Pancreas (tissue), 10 donors: ENCODE results near the gene PPM1H. TPM values are rescaled to one million over a fixed set of nuclear protein-coding genes. Genes with fewer than 3 reads are reported as not detected.

Source experiments
- ATAC-seq, 4 donors: fragments of 200-7000 bp; cut with Tn5 transposase; one replicate each; pipeline versions ENCODE4 v1.8.0 to v1.9.1; 2020; ENCODE audit warnings: mild to moderate bottlenecking in 4 of 4, moderate library complexity in 4 of 4
- DNase-seq, 6 donors: peaks; one replicate each; pipeline ENCODE4 v3.0.0-alpha.2; 2020
- FAIRE-seq: peaks from 2 replicates; lab custom pipeline; 2012; peaks lifted over from hg19 to GRCh38; lab: Jason Lieb, UNC
- H3K27ac ChIP-seq, 4 donors: fragments of 200-600 bp; sonication (generic); 1 replicate in 3 of 4; 2 replicates in 1 of 4; pipeline versions ENCODE4 v1.5.0 to v1.8.0; 2020
- H3K27me3 ChIP-seq, 4 donors: fragments of 200-600 bp; one replicate each; pipeline ENCODE4 v1.8.0; 2021
- H3K36me3 ChIP-seq, 3 donors: fragments of 200-600 bp; sonication (generic) in 1 of 3; one replicate each; pipeline versions ENCODE4 v1.5.0 to v1.8.0; 2020 to 2021
- H3K4me1 ChIP-seq, 3 donors: fragments of 200-600 bp; one replicate each; pipeline ENCODE4 v1.8.0; 2021
- H3K4me3 ChIP-seq, 4 donors: fragments of 200-600 bp; sonication (generic) in 2 of 4; one replicate each; pipeline versions ENCODE4 v1.5.0 to v1.8.0; 2020 to 2021
- H3K9me3 ChIP-seq, 4 donors: fragments of 200-600 bp; one replicate each; pipeline ENCODE4 v1.8.0; 2021
- WGBS, 2 donors: extraction: QIAGEN DNeasy Blood & Tissue Kit; methylation state at CpG; one replicate each; pipeline ENCODE4 v1.1.7; 2013; 5-methylcytosine and 5-hydroxymethylcytosine counted together
- intact Hi-C, 3 donors: fragments of 100-400 bp; cut with DNase I; formaldehyde crosslinking; loops; one replicate each; pipeline versions ENCODE4 v1.11.1 to v1.14.2; 2022
- polyA plus RNA-seq, 2 donors: library from polyadenylated mRNA; stranded (reverse); fragments of 200-250 nt; gene quantifications; one replicate each; pipeline ENCODE4 v1.2.3, GENCODE V29; 2013
- total RNA-seq, 6 donors: library from RNA; stranded (reverse); fragmentation: NEBNext Ultra II Directional in 4 of 6; extraction: Animal tissue kit (Norgen Biotek cat#: 25700) in 4 of 6; gene quantifications; one replicate each; pipeline versions ENCODE4 v1.2.1 to v1.2.4, GENCODE V29; 2021 to 2023
- TF ChIP-seq, protein P1 (sequence below), 4 donors: fragments of 200-600 bp; sonication (generic) in 3 of 4; IDR thresholded peaks; one replicate each; pipeline versions ENCODE4 v1.5.0 to v1.8.0; 2021; ENCODE audit warnings: antibody characterized with exemption in 4 of 4
- donor health status: healthy with polysubstance abuse.
- donor health status: DM: no; HTN: no; CAD: no; lungs with moderate emphysema.
- donor health status: DM: no; HTN: no; CAD: no.
- donor health status: control.
- donor health status: control.
- donor health status: Bipolar disorder and iron deficiency.
- donor health status: DM: yes; HTN: yes; CAD: no.
- donor health status: DM: no; HTN: no; CAD: no.
- donor health status: DM: no; HTN: no; CAD: no.
- donor health status: DM: yes; HTN: yes; CAD: no.

Gene PPM1H
- total and polyA plus RNA-seq, 8 donors = 1.7 to 12.9 (median 5.8) TPM

DNA sequence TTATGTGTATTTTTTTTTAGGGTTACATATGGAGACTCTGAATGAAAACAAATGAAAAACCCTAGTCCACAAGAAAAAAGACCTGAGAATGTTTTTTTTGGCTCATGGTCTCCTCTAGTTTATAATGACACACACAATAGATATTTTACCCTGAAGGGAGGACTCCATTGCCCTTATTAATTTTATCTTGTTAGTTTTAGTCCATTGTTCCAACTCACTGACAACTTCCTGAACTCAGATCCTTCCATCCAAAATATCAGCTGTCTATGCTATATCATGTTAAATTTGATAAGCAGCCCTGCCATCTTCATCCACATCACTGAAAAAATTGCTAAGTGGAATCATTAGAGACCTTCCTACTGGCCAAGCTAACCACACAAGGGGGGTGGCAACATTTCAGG lies 236.2 kb downstream of the PPM1H start:
- Histone ChIP-seq H3K27ac (no peak overlapping the region), H3K4me3 (no peak overlapping the region), H3K36me3 (no peaks in the 10 kb centered on the region), H3K4me1 (no peaks in the 10 kb centered on the region), H3K9me3 (no peaks in the 10 kb centered on the region), H3K27me3 (no peaks in the 10 kb centered on the region)
- TF ChIP-seq, protein P1, sequence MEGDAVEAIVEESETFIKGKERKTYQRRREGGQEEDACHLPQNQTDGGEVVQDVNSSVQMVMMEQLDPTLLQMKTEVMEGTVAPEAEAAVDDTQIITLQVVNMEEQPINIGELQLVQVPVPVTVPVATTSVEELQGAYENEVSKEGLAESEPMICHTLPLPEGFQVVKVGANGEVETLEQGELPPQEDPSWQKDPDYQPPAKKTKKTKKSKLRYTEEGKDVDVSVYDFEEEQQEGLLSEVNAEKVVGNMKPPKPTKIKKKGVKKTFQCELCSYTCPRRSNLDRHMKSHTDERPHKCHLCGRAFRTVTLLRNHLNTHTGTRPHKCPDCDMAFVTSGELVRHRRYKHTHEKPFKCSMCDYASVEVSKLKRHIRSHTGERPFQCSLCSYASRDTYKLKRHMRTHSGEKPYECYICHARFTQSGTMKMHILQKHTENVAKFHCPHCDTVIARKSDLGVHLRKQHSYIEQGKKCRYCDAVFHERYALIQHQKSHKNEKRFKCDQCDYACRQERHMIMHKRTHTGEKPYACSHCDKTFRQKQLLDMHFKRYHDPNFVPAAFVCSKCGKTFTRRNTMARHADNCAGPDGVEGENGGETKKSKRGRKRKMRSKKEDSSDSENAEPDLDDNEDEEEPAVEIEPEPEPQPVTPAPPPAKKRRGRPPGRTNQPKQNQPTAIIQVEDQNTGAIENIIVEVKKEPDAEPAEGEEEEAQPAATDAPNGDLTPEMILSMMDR (IDR thresholded peaks at IDR 0.05) = no peak
- ATAC-seq (no peak), DNase-seq (no peak), FAIRE-seq (no peak)
- intact Hi-C loops = no loop called here

DNA sequence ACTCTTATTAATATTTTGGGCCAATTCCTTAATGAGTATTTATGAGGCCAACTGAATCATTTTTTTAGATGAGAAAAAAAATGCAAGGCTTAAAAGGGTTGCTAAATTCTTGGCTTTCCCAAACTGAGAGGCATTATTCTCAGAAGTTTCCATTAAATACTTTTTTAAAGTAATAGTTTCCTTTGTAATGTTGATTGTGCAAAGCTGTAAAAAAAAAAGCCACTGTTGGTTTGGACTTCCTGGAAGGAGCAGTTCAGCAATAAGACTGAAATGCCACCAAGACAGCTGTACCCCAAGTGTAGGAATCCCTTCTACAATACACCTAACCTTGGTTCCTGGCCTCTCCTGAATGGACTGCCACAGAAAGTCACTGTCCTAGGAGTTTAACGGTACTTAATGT lies 237.1 kb downstream of the PPM1H start:
- DNase-seq = no peak
- H3K27me3 ChIP-seq = no peaks in the 10 kb centered on the region
- no peaks in the 10 kb centered on the region for H3K4me1 ChIP-seq
- WGBS, 2 donors = 88 to 94% methylated on average over 1 of the region's 1 CpG
- H3K4me3 ChIP-seq = no peak overlapping the region
- no peak for ATAC-seq
- FAIRE-seq = no peak
- TF ChIP-seq, protein P1 (IDR thresholded peaks at IDR 0.05) = no peak
- no peak overlapping the region for H3K27ac ChIP-seq
- no peaks in the 10 kb centered on the region for H3K9me3 ChIP-seq
- intact Hi-C loops = no loop called here
- no peaks in the 10 kb centered on the region for H3K36me3 ChIP-seq

- DNase-seq (no peak), ATAC-seq (no peak), FAIRE-seq (no peak)
- intact Hi-C loops = no loop called here
- no peaks in the 10 kb centered on the region for H3K4me1 ChIP-seq
- 95 to 98% methylated on average over 2 of the region's 2 CpGs for WGBS, 2 donors
- TF ChIP-seq, protein P1 (IDR thresholded peaks at IDR 0.05) = no peak
- no peaks in the 10 kb centered on the region for H3K27me3 ChIP-seq
- H3K27ac ChIP-seq = no peak overlapping the region
- H3K9me3 ChIP-seq = no peaks in the 10 kb centered on the region
- H3K4me3 ChIP-seq = no peak overlapping the region
- H3K36me3 ChIP-seq = no peaks in the 10 kb centered on the region
These were observed 239.3 kb downstream of the PPM1H start for GRCh38 chr12:62695696-62696095.

GRCh38 chr12:62694632-62695031 lies 240.3 kb downstream of the PPM1H start:
- Histone ChIP-seq H3K9me3 (no peaks in the 10 kb centered on the region), H3K27me3 (no peaks in the 10 kb centered on the region), H3K36me3 (no peaks in the 10 kb centered on the region), H3K27ac (no peak overlapping the region), H3K4me3 (no peak overlapping the region), H3K4me1 (no peaks in the 10 kb centered on the region)
- intact Hi-C loops = no loop called here
- DNase-seq = no peak
- 94 to 97% methylated on average over 3 of the region's 3 CpGs for WGBS, 2 donors
- TF ChIP-seq, protein P1 (IDR thresholded peaks at IDR 0.05) = no peak
- ATAC-seq = no peak
- FAIRE-seq = no peak

DNA sequence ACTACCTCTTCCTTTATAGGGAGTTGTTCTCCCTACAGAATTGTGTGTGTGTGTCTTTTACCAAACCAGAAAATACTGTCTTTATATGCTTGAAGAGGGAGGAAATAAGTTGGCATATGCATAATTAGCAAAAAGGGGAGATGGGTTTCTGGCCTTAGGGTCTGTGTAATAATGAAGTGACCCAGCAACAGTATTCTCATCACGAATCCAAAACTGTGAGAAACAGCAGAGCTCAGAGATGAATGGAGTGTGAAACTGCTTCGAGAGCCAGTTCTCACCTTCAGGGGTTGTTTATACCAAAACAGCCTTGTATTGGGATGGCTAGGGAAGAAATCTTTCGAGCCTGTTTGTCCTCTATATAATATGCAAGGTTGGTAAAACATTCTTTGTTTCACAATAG lies 240.8 kb downstream of the PPM1H start:
- Histone ChIP-seq H3K27ac (no peak overlapping the region), H3K36me3 (no peaks in the 10 kb centered on the region), H3K9me3 (no peaks in the 10 kb centered on the region), H3K4me1 (no peaks in the 10 kb centered on the region), H3K4me3 (no peak overlapping the region), H3K27me3 (no peaks in the 10 kb centered on the region)
- DNase-seq = no peak
- TF ChIP-seq, protein P1 (IDR thresholded peaks at IDR 0.05) = no peak
- no peak for ATAC-seq
- intact Hi-C loops = no loop called here
- no peak for FAIRE-seq
- 79 to 83% methylated on average over 3 of the region's 3 CpGs for WGBS, 2 donors
